NT2/D1 (cell line): ENCODE measurements around the gene FHOD3.

Experiments used
- SUZ12 ChIP-seq: IDR thresholded peaks from 2 replicates; pipeline ENCODE4 v1.6.1; 2011; ENCODE audit not compliant: insufficient read length, insufficient read depth; ENCODE audit errors: extremely low read depth
- YY1 ChIP-seq: IDR thresholded peaks from 2 replicates; pipeline ENCODE4 v1.6.1; 2011; ENCODE audit not compliant: insufficient read length, insufficient read depth
- ZNF274 ChIP-seq: IDR thresholded peaks from 2 replicates; pipeline ENCODE4 v1.6.1; 2011; ENCODE audit warnings: mild to moderate bottlenecking, low read depth, low read length

DNA sequence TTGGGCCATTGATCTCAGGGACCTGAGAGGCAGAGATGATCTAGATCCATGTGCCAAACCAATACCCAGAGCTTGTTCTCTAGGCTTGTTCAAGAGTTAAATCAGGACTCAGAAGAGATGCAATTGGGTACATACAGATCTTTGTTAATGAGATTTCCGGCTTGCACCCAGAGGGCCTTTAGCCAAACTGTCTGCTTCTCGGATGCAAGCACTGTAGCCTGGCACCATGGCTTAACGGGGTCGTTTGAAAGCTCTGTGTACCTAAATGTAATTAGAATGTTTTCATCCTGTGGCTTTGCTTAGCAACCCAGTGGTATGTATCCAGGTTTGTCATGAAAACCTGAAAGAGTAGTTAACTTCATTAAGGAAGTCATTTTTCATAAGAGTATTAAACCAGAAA lies 437.1 kb downstream of the FHOD3 start:
- TF ChIP-seq YY1 (no peak), ZNF274 (no peak), SUZ12 (no peak)
